OCI-LY1 (cell line): Measurements from ENCODE around the gene FLT3LG.

Source experiments
- H2AFZ ChIP-seq: fragments of 200-600 bp; sonication (generic), shearing (Covaris generic); 2 replicates; pipeline ENCODE4 v1.6.0; 2014; ENCODE audit warnings: antibody characterized with exemption, mild to moderate bottlenecking, low read length
- H3F3A ChIP-seq: fragments of 200-600 bp; sonication (generic), shearing (Covaris generic); 2 replicates; pipeline ENCODE4 v1.6.0; 2014; ENCODE audit warnings: mild to moderate bottlenecking, antibody characterized with exemption, low read length, moderate library complexity; ENCODE audit not compliant: insufficient read depth
- H3K27ac ChIP-seq: fragments of 200-600 bp; sonication (generic); 2 replicates; pipeline ENCODE4 v1.5.1; 2014; ENCODE audit warnings: low read length, mixed run types, mild to moderate bottlenecking, low read depth; ENCODE audit not compliant: poor library complexity, severe bottlenecking
- H3K27me3 ChIP-seq: fragments of 200-600 bp; sonication (generic); 2 replicates; pipeline ENCODE4 v1.6.0; 2014; ENCODE audit warnings: antibody characterized with exemption, mild to moderate bottlenecking, low read length, moderate library complexity; ENCODE audit not compliant: insufficient read depth
- H3K36me3 ChIP-seq: fragments of 200-600 bp; sonication (generic); 2 replicates; pipeline ENCODE4 v1.6.1; 2014; ENCODE audit warnings: mild to moderate bottlenecking, antibody characterized with exemption, low read length, moderate library complexity, mixed read lengths; ENCODE audit not compliant: insufficient read depth
- H3K4me1 ChIP-seq: fragments of 200-600 bp; sonication (generic); 2 replicates; pipeline ENCODE4 v1.5.1; 2014; ENCODE audit warnings: mild to moderate bottlenecking, low read length, moderate library complexity; ENCODE audit not compliant: insufficient read depth, severe bottlenecking
- H3K4me2 ChIP-seq: fragments of 200-600 bp; sonication (generic), shearing (Covaris generic); 2 replicates; pipeline ENCODE4 v1.6.1; 2014; ENCODE audit warnings: low read length
- H3K4me3 ChIP-seq: fragments of 200-600 bp; sonication (generic); 2 replicates; pipeline ENCODE4 v1.5.1; 2014; ENCODE audit warnings: low read length, low read depth, mild to moderate bottlenecking, mixed read lengths; ENCODE audit not compliant: poor library complexity, severe bottlenecking
- H3K79me2 ChIP-seq: fragments of 200-600 bp; shearing (Covaris generic); 2 replicates; pipeline ENCODE4 v1.6.1; 2016; ENCODE audit warnings: mixed run types, low read length, mixed read lengths; ENCODE audit not compliant: insufficient read depth
- H3K9ac ChIP-seq: fragments of 200-600 bp; sonication (generic), shearing (Covaris generic); 2 replicates; pipeline ENCODE4 v1.6.1; 2014; ENCODE audit warnings: mild to moderate bottlenecking, low read length, mixed read lengths
- H3K9me2 ChIP-seq: fragments of 200-600 bp; sonication (generic), shearing (Covaris generic); 2 replicates; pipeline ENCODE4 v1.6.1; 2014; ENCODE audit warnings: low read depth, mild to moderate bottlenecking, low read length, mixed read lengths
- H3K9me3 ChIP-seq: fragments of 200-600 bp; shearing (Covaris generic); 2 replicates; pipeline ENCODE4 v1.6.1; 2014; ENCODE audit warnings: low read length, mixed read lengths
- H4K20me1 ChIP-seq: fragments of 200-600 bp; sonication (generic), shearing (Covaris generic); 2 replicates; pipeline ENCODE4 v1.6.0; 2016; ENCODE audit warnings: mild to moderate bottlenecking, low read length; ENCODE audit not compliant: insufficient read depth
- CTCF ChIP-seq: fragments of 200-600 bp; sonication (generic), shearing (Covaris generic); IDR thresholded peaks from 2 replicates; pipeline ENCODE4 v1.5.1; 2017; ENCODE audit warnings: mild to moderate bottlenecking, antibody characterized with exemption, low read length, moderate library complexity, mixed read lengths
- EZH2 ChIP-seq: fragments of 200-600 bp; sonication (generic), shearing (Covaris generic); IDR thresholded peaks from 2 replicates; pipeline ENCODE4 v1.8.0; 2017; ENCODE audit warnings: borderline replicate concordance, mixed run types, mild to moderate bottlenecking, antibody characterized with exemption, low read length, moderate library complexity, mixed read lengths

FLT3LG gene

GRCh38 chr19:49438261-49438660 is 35.8 kb upstream of the FLT3LG start:
- no peak for TF ChIP-seq EZH2
- no peak for TF ChIP-seq CTCF
- no peaks in the 10 kb centered on the region for H3K9me2 ChIP-seq
- no peak overlapping the region for H3K4me3 ChIP-seq
- no peak overlapping the region for H3K4me2 ChIP-seq
- no peaks in the 10 kb centered on the region for H3K9me3 ChIP-seq
- no peaks in the 10 kb centered on the region for H3K79me2 ChIP-seq
- H4K20me1 ChIP-seq: no peaks in the 10 kb centered on the region
- peaks cover 6% of the 10 kb centered on the region; the same call in 1 of the 2 replicates for H3F3A ChIP-seq
- peaks cover 19% of the 10 kb centered on the region for H3K27me3 ChIP-seq
- no peak overlapping the region for H3K9ac ChIP-seq
- no peaks in the 10 kb centered on the region for H3K36me3 ChIP-seq
- H3K4me1 ChIP-seq: peaks cover 6% of the 10 kb centered on the region
- H2AFZ ChIP-seq: no peak overlapping the region
- H3K27ac ChIP-seq: no peak overlapping the region

GRCh38 chr19:49439836-49440235 is 34.2 kb upstream of the FLT3LG start:
- Histone ChIP-seq H4K20me1 (no peaks in the 10 kb centered on the region), H3K4me1 (peaks cover 11% of the 10 kb centered on the region), H3K36me3 (no peaks in the 10 kb centered on the region), H3K27ac (no peak overlapping the region), H3K9me3 (no peaks in the 10 kb centered on the region), H2AFZ (no peak overlapping the region), H3K4me3 (no peak overlapping the region), H3F3A (peaks cover 6% of the 10 kb centered on the region; the same call in 1 of the 2 replicates), H3K27me3 (peaks cover 19% of the 10 kb centered on the region), H3K4me2 (no peak overlapping the region), H3K9me2 (no peaks in the 10 kb centered on the region), H3K79me2 (no peaks in the 10 kb centered on the region), H3K9ac (no peak overlapping the region)
- TF ChIP-seq EZH2 (no peak), CTCF (no peak)

- no peak overlapping the region for H2AFZ ChIP-seq
Measured at GRCh38 chr19:49440439-49441209, 33.4 kb upstream of the FLT3LG start.

More at GRCh38 chr19:49440439-49441209, 33.4 kb upstream of the FLT3LG start:
- Histone ChIP-seq H3F3A (peaks cover 6% of the 10 kb centered on the region), H3K36me3 (no peaks in the 10 kb centered on the region), H3K4me3 (no peak overlapping the region), H3K9ac (no peak overlapping the region), H3K27me3 (peaks cover 19% of the 10 kb centered on the region), H3K27ac (no peak overlapping the region), H3K4me2 (no peak overlapping the region), H3K9me2 (no peaks in the 10 kb centered on the region), H3K4me1 (peaks cover 11% of the 10 kb centered on the region), H4K20me1 (no peaks in the 10 kb centered on the region), H3K9me3 (no peaks in the 10 kb centered on the region), H3K79me2 (no peaks in the 10 kb centered on the region)
- TF ChIP-seq CTCF (no peak), EZH2 (no peak)
